HCT116 (cell line): ENCODE results near the gene CFAP77. TPM values are rescaled to one million over a fixed set of nuclear protein-coding genes. Genes with fewer than 3 reads are reported as not detected.

Experiments used
- ATAC-seq: fragments of 200-7000 bp; cut with Tn5 transposase; 2 replicates; pipeline ENCODE4 v1.9.1; 2020; ENCODE audit warnings: mild to moderate bottlenecking, moderate library complexity
- BruUV-seq: library from RNA; stranded (reverse); fragments of 400-500 nt; replicated peaks from 2 replicates; lab custom pipeline; 2021; lab: Mats Ljungman, UMichigan
- CTCF ChIA-PET: fragments of 300-600 bp; sonication (Branson Sonifier 250); formaldehyde crosslinking; loops from one replicate; lab custom pipeline; 2021; ENCODE audit warnings: antibody characterized with exemption; lab: Charles Lee
- POLR2A ChIA-PET: fragments of 300-600, 350-600 bp; sonication (Branson Sonifier 250); formaldehyde crosslinking; loops from one replicate; lab custom pipeline; 2021; ENCODE audit warnings: antibody characterized with exemption; lab: Charles Lee
- RAD21 ChIA-PET, 2 experiments: fragments of 300-600 bp; sonication (Branson Sonifier 250); formaldehyde crosslinking; loops; one replicate each; lab custom pipeline; 2023; ENCODE audit warnings: low total read pairs in 2 of 2; ENCODE audit not compliant: uncharacterized antibody in 2 of 2, unreplicated experiment in 2 of 2, low non-redundant PET in 1 of 2; lab: Charles Lee
- DNase-seq: peaks from one replicate; pipeline ENCODE4 v3.0.0-alpha.2; 2010; ENCODE audit warnings: low read depth, low spot score
- H2AFZ ChIP-seq: fragments of 200-600 bp; shearing (Covaris generic), sonication (generic); 2 replicates; pipeline ENCODE4 v1.6.1; 2017; ENCODE audit warnings: low read depth, mixed run types, mixed read lengths, antibody characterized with exemption, low read length; ENCODE audit not compliant: poor library complexity, severe bottlenecking
- H3K27ac ChIP-seq: 2 replicates; pipeline ENCODE4 v1.5.1; 2012; ENCODE audit warnings: low read depth, low read length
- H3K27me3 ChIP-seq: fragments of 200-600 bp; sonication (generic); 2 replicates; pipeline ENCODE4 v1.6.1; 2016; ENCODE audit warnings: mixed run types, low read length, mixed read lengths; ENCODE audit not compliant: insufficient read depth
- H3K36me3 ChIP-seq, 2 experiments: fragments of 200-500 bp in 1 of 2; fragments of 200-600 bp in 1 of 2; sonication (Bioruptor generic) in 1 of 2; sonication (generic) in 1 of 2; 2 replicates each; pipeline versions ENCODE4 v1.5.1 to v1.6.1; 2014 to 2016; ENCODE audit warnings: low read length in 2 of 2, inconsistent platforms in 1 of 2, mixed read lengths in 1 of 2, mixed run types in 1 of 2; ENCODE audit not compliant: insufficient read depth in 2 of 2, control insufficient read depth in 1 of 2
- H3K4me1 ChIP-seq, 2 experiments: fragments of 200-600 bp in 1 of 2; sonication (generic) in 1 of 2; 2 replicates each; pipeline versions ENCODE4 v1.5.1 to v1.6.1; 2012 to 2017; ENCODE audit warnings: low read length in 2 of 2, inconsistent platforms in 1 of 2, mild to moderate bottlenecking in 1 of 2, mixed read lengths in 1 of 2, mixed run types in 1 of 2, moderate library complexity in 1 of 2; ENCODE audit not compliant: insufficient read depth in 2 of 2, control insufficient read depth in 1 of 2
- H3K4me2 ChIP-seq: fragments of 200-600 bp; sonication (generic); 2 replicates; pipeline ENCODE4 v1.6.1; 2017; ENCODE audit warnings: mixed run types, low read length, mixed read lengths
- H3K4me3 ChIP-seq, 2 experiments: fragments of 200-600 bp in 1 of 2; sonication (generic) in 1 of 2; replicated peaks in 1 of 2; 2 replicates each; pipeline ENCODE4 v1.5.1; 2011 to 2016; ENCODE audit warnings: low read length in 2 of 2, control low read depth in 1 of 2, low read depth in 1 of 2, mild to moderate bottlenecking in 1 of 2, mixed read lengths in 1 of 2, mixed run types in 1 of 2
- H3K79me2 ChIP-seq: fragments of 200-600 bp; sonication (generic); 2 replicates; pipeline ENCODE4 v1.6.1; 2017; ENCODE audit warnings: mild to moderate bottlenecking, mixed run types, low read length, moderate library complexity, mixed read lengths; ENCODE audit not compliant: insufficient read depth
- H3K9ac ChIP-seq: fragments of 200-600 bp; sonication (generic); 2 replicates; pipeline ENCODE4 v1.6.1; 2016; ENCODE audit warnings: low read length, mixed read lengths
- H3K9me2 ChIP-seq: fragments of 200-600 bp; sonication (generic), shearing (Covaris generic); 2 replicates; pipeline ENCODE4 v1.6.1; 2017; ENCODE audit warnings: mixed run types, mild to moderate bottlenecking, moderate library complexity; ENCODE audit not compliant: insufficient read depth
- H3K9me3 ChIP-seq, 2 experiments: fragments of 200-500 bp in 1 of 2; fragments of 200-600 bp in 1 of 2; sonication (Bioruptor generic) in 1 of 2; sonication (generic) in 1 of 2; 2 replicates each; pipeline ENCODE4 v1.6.1; 2014 to 2017; ENCODE audit warnings: low read length in 2 of 2, mixed read lengths in 2 of 2, inconsistent platforms in 1 of 2, low read depth in 1 of 2, mild to moderate bottlenecking in 1 of 2, mixed run types in 1 of 2, moderate library complexity in 1 of 2; ENCODE audit not compliant: control insufficient read depth in 1 of 2, insufficient read depth in 1 of 2
- H4K20me1 ChIP-seq: fragments of 200-600 bp; sonication (generic), shearing (Covaris generic); 2 replicates; pipeline ENCODE4 v1.6.1; 2017; ENCODE audit warnings: mixed run types, mild to moderate bottlenecking, moderate library complexity; ENCODE audit not compliant: insufficient read depth
- CTCF ChIP-seq, 3 experiments: fragments of 200-600 bp in 1 of 3; sonication (generic) in 1 of 3; IDR thresholded peaks in 2 of 3; conservative IDR thresholded peaks in 1 of 3; 2 replicates each; pipeline ENCODE4 v1.5.1; 2012 to 2017; ENCODE audit warnings: low read depth in 2 of 3, low read length in 2 of 3, antibody characterized with exemption in 1 of 3, borderline replicate concordance in 1 of 3, control low read depth in 1 of 3, mild to moderate bottlenecking in 1 of 3, mixed read lengths in 1 of 3, mixed run types in 1 of 3, moderate library complexity in 1 of 3; ENCODE audit not compliant: insufficient read depth in 1 of 3
- EGR1 ChIP-seq: IDR thresholded peaks from 2 replicates; pipeline ENCODE4 v1.6.1; 2012; ENCODE audit warnings: low read depth
- EZH2 ChIP-seq: fragments of 200-600 bp; sonication (generic); IDR thresholded peaks from 2 replicates; pipeline ENCODE4 v1.6.1; 2017; ENCODE audit warnings: antibody characterized with exemption, mixed run types
- FOSL1 ChIP-seq: IDR thresholded peaks from 2 replicates; pipeline ENCODE4 v1.6.1; 2012; ENCODE audit warnings: low read depth
- JUND ChIP-seq: IDR thresholded peaks from 2 replicates; pipeline ENCODE4 v1.6.1; 2012
- MAX ChIP-seq: IDR thresholded peaks from 2 replicates; pipeline ENCODE4 v1.6.1; 2012
- RAD21 ChIP-seq: IDR thresholded peaks from 2 replicates; pipeline ENCODE4 v1.6.1; 2012; ENCODE audit warnings: low read depth, mild to moderate bottlenecking
- REST ChIP-seq: IDR thresholded peaks from 2 replicates; pipeline ENCODE4 v1.6.1; 2012; ENCODE audit warnings: low read depth
- SP1 ChIP-seq: IDR thresholded peaks from 2 replicates; pipeline ENCODE4 v1.6.1; 2012; ENCODE audit warnings: low read depth
- TCF7L2 ChIP-seq: IDR thresholded peaks from 2 replicates; pipeline ENCODE4 v1.7.0; 2011; ENCODE audit warnings: borderline replicate concordance, inconsistent platforms; ENCODE audit not compliant: insufficient read depth, insufficient read length; ENCODE audit errors: extremely low read depth
- ZNF274 ChIP-seq: fragments of 200-500 bp; sonication (Bioruptor generic); IDR thresholded peaks from 2 replicates; pipeline ENCODE4 v1.6.1; 2014; ENCODE audit warnings: mild to moderate bottlenecking, low read depth, low read length, inconsistent platforms
- intact Hi-C: fragments of 100-400 bp; cut with micrococcal nuclease; formaldehyde crosslinking; loops from 2 replicates; pipeline ENCODE4 v1.10.0; 2022
- total RNA-seq: library from RNA; stranded (reverse); gene quantifications from one replicate; pipeline ENCODE4 v1.2.1, GENCODE V29; 2021; ENCODE audit not compliant: unreplicated experiment

The CFAP77 gene
- total RNA-seq, 1 experiment from 2014 or later, result 0.98 TPM

GRCh38 chr9:132387133-132387532, 22.9 kb upstream of the CFAP77 start:
- no peak for DNase-seq
- Histone ChIP-seq H3K9me2 (no peaks in the 10 kb centered on the region), H3K4me1 (no peaks in the 10 kb centered on the region), H3K4me3 (no peak overlapping the region), H3K27ac (no peak overlapping the region), H3K9me3 (no peaks in the 10 kb centered on the region), H3K9ac (no peak overlapping the region), H3K27me3 (no peaks in the 10 kb centered on the region), H3K4me2 (no peak overlapping the region), H3K36me3 (peaks cover 41 to 50% of the 10 kb centered on the region in 2 experiments), H3K79me2 (no peaks in the 10 kb centered on the region), H4K20me1 (no peaks in the 10 kb centered on the region), H2AFZ (no peak overlapping the region)
- intact Hi-C loops, result loop anchor here (10.0 kb wide), 1 partner anchor 602 kb away; no protein-coding TSS in a partner anchor
- TF ChIP-seq JUND, result no peak
- TF ChIP-seq ZNF274, result no peak
- no peak for TF ChIP-seq FOSL1
- TF ChIP-seq TCF7L2, result no peak
- no peak for TF ChIP-seq SP1
- TF ChIP-seq MAX, result no peak
- TF ChIP-seq REST, result no peak
- no peak for TF ChIP-seq EGR1
- no peak for TF ChIP-seq EZH2
- TF ChIP-seq RAD21, result no peak
- TF ChIP-seq CTCF (IDR thresholded peaks at IDR 0.05 in 2 of 3, conservative IDR thresholded peaks at IDR 0.05 in 1 of 3; ENCODE audit: borderline replicate concordance in 1 of 3, insufficient read depth in 1 of 3, low read depth in 2 of 3, low read length in 2 of 3), result no peak
- BruUV-seq, result no TSS peak
- no peak for ATAC-seq
- CTCF ChIA-PET, result no interaction called here
- POLR2A ChIA-PET, result no interaction called here
- RAD21 ChIA-PET, result no interaction called here
